Naive thymus-derived CD8-positive, alpha-beta T cell (primary cell): Measurements from ENCODE around the gene IDI2. TPM values are rescaled to one million over a fixed set of nuclear protein-coding genes. Genes with fewer than 3 reads are reported as not detected.
A peak's percentile ranks its signal among the peaks of the same experiment; 100 is the strongest.

Source experiments
- ATAC-seq, 2 donors: fragments of 150-1000 bp; cut with Tn5 transposase in 1 of 2; sonication (Bioruptor Pico), chemical (Tn5 transposase) in 1 of 2; 1 replicate in 1 of 2; 2 replicates in 1 of 2; pipeline ENCODE4 v1.10.0; 2021; ENCODE audit warnings: mild to moderate bottlenecking in 2 of 2, moderate library complexity in 2 of 2
- POLR2A ChIA-PET: fragments of 350-600 bp; sonication (Branson Sonifier 250); formaldehyde crosslinking; loops from one replicate; lab custom pipeline; 2021; ENCODE audit warnings: antibody characterized with exemption; lab: Charles Lee
- DNase-seq, 10 donors: peaks; one replicate each; pipeline versions ENCODE4 v3.0.0 to v3.0.0-alpha.2; 2020 to 2022
- H3K27ac Mint-ChIP-seq, 10 donors: one replicate each; pipeline ENCODE4 v1.8.0; 2020 to 2022; ENCODE audit warnings: mild to moderate bottlenecking in 10 of 10, mixed read lengths in 10 of 10, moderate library complexity in 4 of 10, inconsistent platforms in 1 of 10
- H3K27me3 Mint-ChIP-seq, 5 donors: one replicate each; pipeline ENCODE4 v1.8.0; 2021 to 2022; ENCODE audit warnings: mixed read lengths in 5 of 5
- H3K36me3 Mint-ChIP-seq, 3 donors: one replicate each; pipeline ENCODE4 v1.8.0; 2020 to 2022; ENCODE audit warnings: mixed read lengths in 3 of 3, mild to moderate bottlenecking in 2 of 3, inconsistent platforms in 1 of 3
- H3K4me1 Mint-ChIP-seq, 4 donors: one replicate each; pipeline ENCODE4 v1.8.0; 2021 to 2022; ENCODE audit warnings: mixed read lengths in 4 of 4
- H3K4me3 Mint-ChIP-seq, 10 donors: one replicate each; pipeline ENCODE4 v1.8.0; 2020 to 2022; ENCODE audit warnings: mild to moderate bottlenecking in 10 of 10, mixed read lengths in 10 of 10, moderate library complexity in 6 of 10, inconsistent platforms in 1 of 10
- H3K9me3 Mint-ChIP-seq, 9 donors: one replicate each; pipeline ENCODE4 v1.8.0; 2020 to 2022; ENCODE audit warnings: mixed read lengths in 9 of 9, mild to moderate bottlenecking in 3 of 9, inconsistent platforms in 1 of 9, moderate library complexity in 1 of 9
- polyA plus RNA-seq, 3 donors: library from polyadenylated mRNA; unstranded; fragments of 300-500 nt; fragmentation: Illumina TruSeq; gene quantifications; one replicate each; pipeline ENCODE4 v1.2.3, GENCODE V29; 2021
- total RNA-seq, 8 experiments: library from RNA in 2 of 8; stranded (reverse) in 2 of 8; gene quantifications; one replicate each; pipeline ENCODE4 v1.2.3 and lab custom pipeline; 2021 to 2026

IDI2 gene
- total and polyA plus RNA-seq, 5 experiments from 2014 or later, result not detected

DNA sequence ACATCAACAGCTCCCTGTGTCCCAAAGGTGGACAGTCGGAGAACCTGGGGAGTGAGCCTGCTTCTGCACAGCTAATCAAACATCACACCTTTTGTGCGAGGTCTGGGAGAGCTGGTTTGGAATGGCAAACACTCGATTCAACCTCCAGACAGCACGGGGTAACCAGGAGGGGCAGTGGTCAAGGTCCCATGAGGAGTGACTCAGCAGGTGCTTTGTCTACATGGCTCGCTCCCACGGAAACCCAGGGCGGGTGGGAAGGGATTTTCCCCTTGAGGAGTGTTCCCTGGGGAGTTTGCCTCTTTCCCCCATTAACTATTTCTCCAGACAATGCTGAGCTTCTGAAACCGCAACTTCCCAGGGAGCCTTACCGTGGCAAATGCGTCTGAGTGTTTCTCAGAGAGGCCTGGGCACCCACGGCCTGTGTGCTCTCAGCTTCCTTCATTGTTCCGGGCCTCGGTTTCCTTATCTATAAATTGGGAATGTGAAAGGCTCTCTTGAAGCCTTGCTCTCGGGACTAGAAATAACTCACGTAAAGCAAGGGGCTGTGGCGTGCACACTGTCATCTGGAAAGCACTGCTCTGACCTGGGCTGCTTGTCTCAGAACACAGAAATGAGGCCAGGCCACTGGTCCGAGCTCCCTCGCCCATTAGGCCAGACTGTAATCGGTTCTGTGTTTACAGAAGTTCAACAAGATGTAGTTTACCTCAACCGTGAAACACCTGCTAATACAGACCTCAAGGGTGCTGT lies 51.4 kb downstream of the IDI2 start:
- no peaks in the 10 kb centered on the region for H3K4me1 Mint-ChIP-seq
- H3K27ac Mint-ChIP-seq, result no peak overlapping the region
- ATAC-seq (no peak), DNase-seq (no peak)
- H3K36me3 Mint-ChIP-seq, result peaks cover 0 to 12% (median 6%) of the 10 kb centered on the region in 3 donors
- H3K27me3 Mint-ChIP-seq, result peaks cover 0 to 6% (median 3%) of the 10 kb centered on the region in 5 donors
- POLR2A ChIA-PET, result no interaction called here
- peaks cover 0 to 19% (median 9%) of the 10 kb centered on the region in 9 donors for H3K9me3 Mint-ChIP-seq
- H3K4me3 Mint-ChIP-seq, result no peak overlapping the region

DNA sequence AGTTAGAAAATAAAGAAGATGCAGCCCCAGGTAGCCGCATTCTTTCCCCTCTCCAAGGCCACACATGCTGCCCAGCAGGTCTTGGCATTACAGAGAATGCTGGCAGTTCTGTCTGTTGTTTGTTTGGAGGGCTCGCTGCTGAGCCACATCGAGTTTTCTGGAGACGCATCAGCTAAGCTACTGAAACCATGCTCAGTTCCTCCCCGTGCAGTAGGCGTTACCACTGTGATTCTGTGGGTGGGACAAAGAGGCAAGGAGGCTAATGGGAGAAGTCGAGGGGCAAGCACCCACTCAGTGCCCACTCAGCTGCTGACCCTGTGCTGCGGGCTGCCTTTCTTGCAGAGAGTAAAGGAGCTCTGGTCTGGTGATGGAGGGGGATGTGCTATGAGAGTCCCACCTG lies 52.9 kb downstream of the IDI2 start:
- POLR2A ChIA-PET, result no interaction called here
- Mint-ChIP-seq H3K27ac (peak overlapping the region in 1 of 10 donors; percentile 50), H3K36me3 (peaks cover 0 to 5% (median 2%) of the 10 kb centered on the region in 3 donors), H3K4me3 (no peak overlapping the region), H3K27me3 (peaks cover 0 to 16% (median 8%) of the 10 kb centered on the region in 5 donors), H3K9me3 (peaks cover 0 to 8% (median 0%) of the 10 kb centered on the region in 9 donors), H3K4me1 (peaks cover 0 to 2% (median under 1%) of the 10 kb centered on the region in 4 donors)
- DNase-seq, result no peak
- ATAC-seq, result no peak

DNA sequence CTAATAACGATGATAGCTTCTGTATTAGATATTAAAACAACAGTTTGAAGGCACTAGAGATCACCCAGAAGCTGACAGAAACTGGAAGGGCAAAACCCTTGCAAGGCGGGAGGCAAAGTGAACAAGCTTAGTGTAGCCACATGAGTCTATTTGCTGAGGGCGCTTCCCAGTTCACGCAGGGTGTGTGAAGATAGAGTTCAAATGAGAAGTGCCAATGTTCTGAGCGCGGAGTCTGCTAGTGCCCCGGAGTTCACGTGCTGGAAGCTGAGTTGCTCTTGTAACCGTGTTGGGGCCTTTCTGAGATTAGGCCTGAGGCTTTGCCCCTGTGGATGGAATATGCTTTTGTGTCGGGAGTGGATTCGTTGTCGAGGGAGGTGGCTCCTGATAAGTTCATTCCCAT lies 54.0 kb downstream of the IDI2 start:
- no peak for DNase-seq
- Mint-ChIP-seq H3K4me3 (no peak overlapping the region), H3K27ac (no peak overlapping the region), H3K9me3 (peaks cover 0 to 6% (median 0%) of the 10 kb centered on the region in 9 donors), H3K4me1 (peaks cover 2 to 10% (median 8%) of the 10 kb centered on the region in 4 donors), H3K36me3 (peaks cover 0 to 2% (median 2%) of the 10 kb centered on the region in 3 donors), H3K27me3 (peaks cover 2 to 16% (median 8%) of the 10 kb centered on the region in 5 donors)
- POLR2A ChIA-PET, result no interaction called here
- no peak for ATAC-seq

DNA sequence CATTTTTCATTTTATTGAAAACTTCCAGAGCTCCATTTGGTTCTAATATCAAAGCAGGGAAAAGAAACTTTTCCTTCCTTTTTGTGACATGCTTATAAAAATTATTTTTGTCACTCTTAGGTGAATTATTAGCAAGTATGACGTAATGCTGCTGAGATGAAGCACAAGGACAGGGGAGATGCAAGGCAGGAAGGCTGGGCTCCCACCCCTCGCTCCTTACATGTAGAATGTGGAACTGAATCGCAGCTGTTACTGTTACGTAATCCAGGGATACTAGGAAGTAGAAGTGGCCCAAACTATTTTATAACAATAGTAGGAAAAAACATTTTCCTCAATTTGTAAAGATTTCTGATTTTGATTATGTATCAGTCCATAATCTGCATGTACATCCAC lies 54.5 kb downstream of the IDI2 start:
- no peak for ATAC-seq
- no peak overlapping the region for H3K4me3 Mint-ChIP-seq
- H3K9me3 Mint-ChIP-seq, result peaks cover 0 to 6% (median 0%) of the 10 kb centered on the region in 9 donors
- peaks cover 2 to 16% (median 8%) of the 10 kb centered on the region in 5 donors for H3K27me3 Mint-ChIP-seq
- no peak for DNase-seq
- H3K36me3 Mint-ChIP-seq, result peaks cover 0 to 2% (median 0%) of the 10 kb centered on the region in 3 donors
- H3K27ac Mint-ChIP-seq, result no peak overlapping the region
- POLR2A ChIA-PET, result no interaction called here
- H3K4me1 Mint-ChIP-seq, result peaks cover 2 to 10% (median 8%) of the 10 kb centered on the region in 4 donors

DNA sequence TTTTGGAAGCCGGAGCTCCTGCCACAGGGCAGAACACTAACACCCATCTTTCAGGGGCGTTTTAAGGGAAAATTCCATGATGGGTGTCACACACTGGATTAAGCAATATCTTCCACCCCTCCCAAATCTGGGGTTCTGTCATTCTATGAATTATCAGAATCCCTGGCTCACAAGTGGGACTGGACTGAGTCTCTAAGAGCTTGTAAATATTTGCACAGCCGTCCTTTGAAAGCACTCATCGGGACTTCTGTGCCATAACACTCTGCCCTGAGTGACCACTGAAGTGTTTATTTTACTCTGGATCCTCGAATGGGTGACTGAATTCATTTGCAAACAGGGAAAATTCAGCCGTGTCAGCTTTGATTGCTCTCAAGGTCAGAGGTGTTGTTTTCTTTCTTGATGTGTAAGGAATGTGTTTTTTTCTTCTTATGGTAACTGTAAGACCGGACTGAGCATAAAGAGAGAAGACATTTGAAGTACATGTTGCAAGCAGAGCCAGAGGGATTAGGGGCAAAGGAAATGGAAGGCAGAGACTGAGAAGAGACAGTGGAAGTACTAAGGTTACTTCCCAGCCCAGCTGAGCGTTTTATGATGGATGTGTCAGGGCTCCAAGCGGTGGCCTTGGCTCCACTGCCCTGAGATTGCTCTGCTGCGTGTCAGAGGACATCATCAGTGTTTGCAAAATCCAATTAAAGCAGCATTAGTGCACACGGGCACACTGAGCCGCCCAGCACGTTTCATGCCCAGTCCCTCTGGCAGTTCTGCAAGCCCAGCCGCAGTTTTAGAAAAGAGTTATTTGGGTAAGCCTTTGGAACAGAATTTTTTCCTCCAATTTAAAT lies 55.1 kb downstream of the IDI2 start:
- POLR2A ChIA-PET, result no interaction called here
- peaks cover 0 to 10% (median 0%) of the 10 kb centered on the region in 9 donors for H3K9me3 Mint-ChIP-seq
- DNase-seq (no peak), ATAC-seq (no peak)
- peaks cover 0 to 2% (median 0%) of the 10 kb centered on the region in 3 donors for H3K36me3 Mint-ChIP-seq
- peaks cover 2 to 16% (median 8%) of the 10 kb centered on the region in 5 donors for H3K27me3 Mint-ChIP-seq
- H3K27ac Mint-ChIP-seq, result no peak overlapping the region
- H3K4me3 Mint-ChIP-seq, result no peak overlapping the region
- peaks cover 2 to 10% (median 8%) of the 10 kb centered on the region in 4 donors for H3K4me1 Mint-ChIP-seq

DNA sequence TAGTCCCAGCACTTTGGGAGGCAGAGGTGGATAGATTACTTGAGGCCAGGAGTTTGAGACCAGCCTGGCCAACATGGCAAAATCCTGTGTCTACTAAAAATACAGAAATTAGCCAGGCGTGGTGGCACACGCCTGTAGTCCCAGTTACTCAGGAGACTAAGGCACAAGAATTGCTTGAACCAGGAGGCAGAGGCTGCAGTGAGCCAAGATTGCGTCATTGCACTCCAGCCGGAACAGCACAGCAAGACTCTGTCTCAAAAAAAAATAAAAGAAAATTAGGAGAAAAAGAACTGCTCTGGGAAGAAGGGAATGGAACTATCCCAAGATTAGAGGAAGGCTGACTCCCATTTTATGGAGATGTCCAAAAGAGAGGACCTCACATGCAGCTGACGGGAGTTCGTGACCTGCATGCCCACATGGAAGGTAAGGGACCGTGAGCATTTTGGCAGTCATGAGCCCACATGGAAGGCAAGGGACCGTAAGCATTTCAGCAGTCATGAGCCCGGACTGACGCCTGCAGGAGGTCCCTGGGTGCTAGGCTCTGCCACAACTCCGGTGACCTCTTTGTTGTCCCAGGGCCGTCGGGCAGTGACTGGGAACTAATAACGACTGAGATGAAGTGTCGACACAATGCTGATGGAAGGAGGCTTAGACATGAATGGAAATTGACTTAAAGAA lies 56.0 kb downstream of the IDI2 start:
- no peak for ATAC-seq
- POLR2A ChIA-PET, result no interaction called here
- H3K27ac Mint-ChIP-seq, result no peak overlapping the region

More for the DNA sequence above, 56.0 kb downstream of the IDI2 start:
- Mint-ChIP-seq H3K27me3 (peaks cover 2 to 16% (median 8%) of the 10 kb centered on the region in 5 donors), H3K9me3 (peaks cover 0 to 12% (median 0%) of the 10 kb centered on the region in 9 donors), H3K36me3 (peaks cover 0 to 2% (median 0%) of the 10 kb centered on the region in 3 donors), H3K4me1 (peaks cover 2 to 10% (median 8%) of the 10 kb centered on the region in 4 donors), H3K4me3 (no peak overlapping the region)
- no peak for DNase-seq

Other genes with a start within 250 kb of the IDI2 start
- 10 to 100 TPM; 88.2 to 94.8 TPM for gene LARP4B, start 94.2 kb downstream of the IDI2 start, total RNA-seq
- gene LARP4B, start 94.2 kb downstream of the IDI2 start, polyA plus RNA-seq, result 10 to 100 TPM; 22.8 to 40.5 (median 28.1) TPM
- gene GTPBP4, start 37.4 kb downstream of the IDI2 start, total RNA-seq, result 10 to 100 TPM; 64.0 to 67.7 TPM
- 10 to 100 TPM; 22.7 to 29.8 (median 25.9) TPM for gene GTPBP4, start 37.4 kb downstream of the IDI2 start, polyA plus RNA-seq
- gene IDI1, start 23.3 kb upstream of the IDI2 start, total RNA-seq, result 10 to 100 TPM; 29.0 to 33.9 TPM
- 10 to 100 TPM; 31.0 to 53.5 (median 33.9) TPM for gene IDI1, start 23.3 kb upstream of the IDI2 start, polyA plus RNA-seq
- 10 to 100 TPM; 46.8 to 49.4 TPM for gene WDR37, start 30.5 kb upstream of the IDI2 start, total RNA-seq
- gene WDR37, start 30.5 kb upstream of the IDI2 start, polyA plus RNA-seq, result 10 to 100 TPM; 15.9 to 21.6 (median 18.0) TPM